OCI-LY3 (cell line): ENCODE measurements around the gene TCERG1L.

Experiments
- EZH2phosphoT487 ChIP-seq: fragments of 200-600 bp; shearing (Covaris generic); IDR thresholded peaks from 2 replicates; pipeline ENCODE4 v1.6.1; 2018; ENCODE audit warnings: antibody characterized with exemption, mixed run types, low read depth
- TF ChIP-seq, protein P1 (sequence below): fragments of 200-600, 300-600 bp; sonication (generic); IDR thresholded peaks from 2 replicates; pipeline ENCODE4 v1.5.1; 2014; ENCODE audit warnings: antibody characterized with exemption, low read length, low read depth

DNA sequence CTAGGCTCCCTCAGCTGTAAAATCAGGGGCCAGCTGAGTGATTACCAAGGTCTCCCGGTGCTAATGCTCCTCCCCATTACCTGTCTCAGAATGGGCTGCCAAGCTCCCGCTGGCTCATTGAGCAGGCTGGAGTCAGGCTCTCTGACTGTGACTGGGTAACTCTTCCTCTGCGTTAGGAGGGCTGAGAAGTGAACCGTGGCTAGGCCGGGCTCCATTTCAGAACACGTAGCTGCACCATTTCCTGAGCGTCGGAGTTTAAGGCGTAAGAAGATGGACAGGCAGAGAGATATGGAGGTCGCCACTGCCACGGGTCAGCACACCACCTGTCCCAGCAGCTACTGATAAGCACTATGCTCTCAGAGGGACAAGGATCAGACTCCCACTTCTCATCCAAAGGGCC, 250.3 kb downstream of the TCERG1L start:
- TF ChIP-seq, protein P1, sequence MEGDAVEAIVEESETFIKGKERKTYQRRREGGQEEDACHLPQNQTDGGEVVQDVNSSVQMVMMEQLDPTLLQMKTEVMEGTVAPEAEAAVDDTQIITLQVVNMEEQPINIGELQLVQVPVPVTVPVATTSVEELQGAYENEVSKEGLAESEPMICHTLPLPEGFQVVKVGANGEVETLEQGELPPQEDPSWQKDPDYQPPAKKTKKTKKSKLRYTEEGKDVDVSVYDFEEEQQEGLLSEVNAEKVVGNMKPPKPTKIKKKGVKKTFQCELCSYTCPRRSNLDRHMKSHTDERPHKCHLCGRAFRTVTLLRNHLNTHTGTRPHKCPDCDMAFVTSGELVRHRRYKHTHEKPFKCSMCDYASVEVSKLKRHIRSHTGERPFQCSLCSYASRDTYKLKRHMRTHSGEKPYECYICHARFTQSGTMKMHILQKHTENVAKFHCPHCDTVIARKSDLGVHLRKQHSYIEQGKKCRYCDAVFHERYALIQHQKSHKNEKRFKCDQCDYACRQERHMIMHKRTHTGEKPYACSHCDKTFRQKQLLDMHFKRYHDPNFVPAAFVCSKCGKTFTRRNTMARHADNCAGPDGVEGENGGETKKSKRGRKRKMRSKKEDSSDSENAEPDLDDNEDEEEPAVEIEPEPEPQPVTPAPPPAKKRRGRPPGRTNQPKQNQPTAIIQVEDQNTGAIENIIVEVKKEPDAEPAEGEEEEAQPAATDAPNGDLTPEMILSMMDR, result no peak
- TF ChIP-seq EZH2phosphoT487, result no peak
